A549 (cell line): ENCODE data around the gene ATP13A3.

Experiments
- CHD2 ChIP-seq: fragments of 150-350 bp; IDR thresholded peaks from 2 replicates; pipeline ENCODE4 v1.6.1; 2014; ENCODE audit warnings: low read length; ENCODE audit not compliant: partially characterized antibody
- EP300 ChIP-seq, 2 experiments: fragments of >200 bp; sonication (Bioruptor Twin); formaldehyde crosslinking; IDR thresholded peaks; 2 replicates in 1 of 2; 3 replicates in 1 of 2; pipeline ENCODE4 v1.6.1; 2016 to 2017
- FOSL2 ChIP-seq, 2 experiments: fragments of 450-650 bp in 1 of 2; fragments of >200 bp in 1 of 2; sonication (Bioruptor Twin) in 1 of 2; formaldehyde crosslinking; IDR thresholded peaks; 2 replicates each; pipeline versions ENCODE4 v1.5.0 to v1.6.1; 2016 to 2020; ENCODE audit warnings: mild to moderate bottlenecking in 1 of 2, moderate library complexity in 1 of 2
- JUNB ChIP-seq: fragments of >200 bp; sonication (Bioruptor Twin); formaldehyde crosslinking; IDR thresholded peaks from 2 replicates; pipeline ENCODE4 v1.6.1; 2016
- KDM1A ChIP-seq: fragments of 200-600 bp; sonication (generic); IDR thresholded peaks from 2 replicates; pipeline ENCODE4 v1.6.1; 2016; ENCODE audit warnings: low read depth, mild to moderate bottlenecking
- KDM5A ChIP-seq: fragments of 200-600 bp; sonication (generic); IDR thresholded peaks from 2 replicates; pipeline ENCODE4 v1.6.1; 2016; ENCODE audit warnings: antibody characterized with exemption, mild to moderate bottlenecking
- MAZ ChIP-seq: fragments of 150-350 bp; IDR thresholded peaks from 2 replicates; pipeline ENCODE4 v1.6.1; 2014; ENCODE audit warnings: antibody characterized with exemption, low read depth, low read length, borderline replicate concordance
- MYC ChIP-seq: IDR thresholded peaks from 2 replicates; pipeline ENCODE4 v1.6.1; 2012; ENCODE audit warnings: mild to moderate bottlenecking, inconsistent platforms, low read length, improper control_type of control experiment, borderline replicate concordance
- RCOR1 ChIP-seq: fragments of 150-350 bp; IDR thresholded peaks from 2 replicates; pipeline ENCODE4 v1.6.1; 2014; ENCODE audit warnings: antibody characterized with exemption, low read length, low read depth
- TF ChIP-seq, protein P1 (sequence below): IDR thresholded peaks from 2 replicates; pipeline ENCODE4 v1.6.1; 2012
- TF ChIP-seq, protein P2 (sequence below): fragments of >200 bp; sonication (Bioruptor Twin); formaldehyde crosslinking; IDR thresholded peaks from 3 replicates; pipeline ENCODE4 v1.5.1; 2016
- TF ChIP-seq, protein P3 (sequence below): fragments of 200-600 bp; sonication (generic); IDR thresholded peaks from 2 replicates; pipeline ENCODE4 v1.6.1; 2016; ENCODE audit warnings: antibody characterized with exemption, mild to moderate bottlenecking, moderate library complexity
- TF ChIP-seq, protein P4 (sequence below): fragments of >200 bp; sonication (Bioruptor Twin); formaldehyde crosslinking; IDR thresholded peaks from 2 replicates; pipeline ENCODE4 v1.6.1; 2016

DNA sequence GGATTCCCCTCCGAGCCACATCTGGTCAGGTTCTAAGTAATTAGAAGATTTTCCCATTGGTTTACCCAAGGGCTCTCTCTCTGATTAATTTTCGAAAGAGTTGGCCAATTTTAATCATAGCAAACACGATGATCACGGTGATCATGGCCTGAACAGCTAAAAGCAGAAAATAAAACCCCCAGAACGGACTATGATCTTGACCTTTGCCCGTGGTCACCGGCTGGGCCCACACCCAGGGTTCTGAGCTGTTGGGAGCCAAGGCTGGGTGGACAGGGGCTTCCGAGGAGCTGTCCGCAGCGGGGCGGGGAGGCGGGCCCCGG, 90.3 kb downstream of the ATP13A3 start:
- TF ChIP-seq, protein P1, sequence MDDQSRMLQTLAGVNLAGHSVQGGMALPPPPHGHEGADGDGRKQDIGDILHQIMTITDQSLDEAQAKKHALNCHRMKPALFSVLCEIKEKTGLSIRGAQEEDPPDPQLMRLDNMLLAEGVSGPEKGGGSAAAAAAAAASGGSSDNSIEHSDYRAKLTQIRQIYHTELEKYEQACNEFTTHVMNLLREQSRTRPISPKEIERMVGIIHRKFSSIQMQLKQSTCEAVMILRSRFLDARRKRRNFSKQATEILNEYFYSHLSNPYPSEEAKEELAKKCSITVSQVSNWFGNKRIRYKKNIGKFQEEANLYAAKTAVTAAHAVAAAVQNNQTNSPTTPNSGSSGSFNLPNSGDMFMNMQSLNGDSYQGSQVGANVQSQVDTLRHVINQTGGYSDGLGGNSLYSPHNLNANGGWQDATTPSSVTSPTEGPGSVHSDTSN: no peak
- TF ChIP-seq MYC: no peak
- TF ChIP-seq, protein P2, sequence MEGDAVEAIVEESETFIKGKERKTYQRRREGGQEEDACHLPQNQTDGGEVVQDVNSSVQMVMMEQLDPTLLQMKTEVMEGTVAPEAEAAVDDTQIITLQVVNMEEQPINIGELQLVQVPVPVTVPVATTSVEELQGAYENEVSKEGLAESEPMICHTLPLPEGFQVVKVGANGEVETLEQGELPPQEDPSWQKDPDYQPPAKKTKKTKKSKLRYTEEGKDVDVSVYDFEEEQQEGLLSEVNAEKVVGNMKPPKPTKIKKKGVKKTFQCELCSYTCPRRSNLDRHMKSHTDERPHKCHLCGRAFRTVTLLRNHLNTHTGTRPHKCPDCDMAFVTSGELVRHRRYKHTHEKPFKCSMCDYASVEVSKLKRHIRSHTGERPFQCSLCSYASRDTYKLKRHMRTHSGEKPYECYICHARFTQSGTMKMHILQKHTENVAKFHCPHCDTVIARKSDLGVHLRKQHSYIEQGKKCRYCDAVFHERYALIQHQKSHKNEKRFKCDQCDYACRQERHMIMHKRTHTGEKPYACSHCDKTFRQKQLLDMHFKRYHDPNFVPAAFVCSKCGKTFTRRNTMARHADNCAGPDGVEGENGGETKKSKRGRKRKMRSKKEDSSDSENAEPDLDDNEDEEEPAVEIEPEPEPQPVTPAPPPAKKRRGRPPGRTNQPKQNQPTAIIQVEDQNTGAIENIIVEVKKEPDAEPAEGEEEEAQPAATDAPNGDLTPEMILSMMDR: no peak
- TF ChIP-seq KDM5A: no peak
- TF ChIP-seq MAZ: no peak
- TF ChIP-seq, protein P3, sequence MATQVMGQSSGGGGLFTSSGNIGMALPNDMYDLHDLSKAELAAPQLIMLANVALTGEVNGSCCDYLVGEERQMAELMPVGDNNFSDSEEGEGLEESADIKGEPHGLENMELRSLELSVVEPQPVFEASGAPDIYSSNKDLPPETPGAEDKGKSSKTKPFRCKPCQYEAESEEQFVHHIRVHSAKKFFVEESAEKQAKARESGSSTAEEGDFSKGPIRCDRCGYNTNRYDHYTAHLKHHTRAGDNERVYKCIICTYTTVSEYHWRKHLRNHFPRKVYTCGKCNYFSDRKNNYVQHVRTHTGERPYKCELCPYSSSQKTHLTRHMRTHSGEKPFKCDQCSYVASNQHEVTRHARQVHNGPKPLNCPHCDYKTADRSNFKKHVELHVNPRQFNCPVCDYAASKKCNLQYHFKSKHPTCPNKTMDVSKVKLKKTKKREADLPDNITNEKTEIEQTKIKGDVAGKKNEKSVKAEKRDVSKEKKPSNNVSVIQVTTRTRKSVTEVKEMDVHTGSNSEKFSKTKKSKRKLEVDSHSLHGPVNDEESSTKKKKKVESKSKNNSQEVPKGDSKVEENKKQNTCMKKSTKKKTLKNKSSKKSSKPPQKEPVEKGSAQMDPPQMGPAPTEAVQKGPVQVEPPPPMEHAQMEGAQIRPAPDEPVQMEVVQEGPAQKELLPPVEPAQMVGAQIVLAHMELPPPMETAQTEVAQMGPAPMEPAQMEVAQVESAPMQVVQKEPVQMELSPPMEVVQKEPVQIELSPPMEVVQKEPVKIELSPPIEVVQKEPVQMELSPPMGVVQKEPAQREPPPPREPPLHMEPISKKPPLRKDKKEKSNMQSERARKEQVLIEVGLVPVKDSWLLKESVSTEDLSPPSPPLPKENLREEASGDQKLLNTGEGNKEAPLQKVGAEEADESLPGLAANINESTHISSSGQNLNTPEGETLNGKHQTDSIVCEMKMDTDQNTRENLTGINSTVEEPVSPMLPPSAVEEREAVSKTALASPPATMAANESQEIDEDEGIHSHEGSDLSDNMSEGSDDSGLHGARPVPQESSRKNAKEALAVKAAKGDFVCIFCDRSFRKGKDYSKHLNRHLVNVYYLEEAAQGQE: no peak
- no peak for TF ChIP-seq FOSL2 (IDR thresholded peaks at IDR 0.05)
- TF ChIP-seq FOSL2 (CRISPR knock-in tag; IDR thresholded peaks at IDR 0.05): no peak
- TF ChIP-seq KDM1A: no peak
- TF ChIP-seq, protein P4, sequence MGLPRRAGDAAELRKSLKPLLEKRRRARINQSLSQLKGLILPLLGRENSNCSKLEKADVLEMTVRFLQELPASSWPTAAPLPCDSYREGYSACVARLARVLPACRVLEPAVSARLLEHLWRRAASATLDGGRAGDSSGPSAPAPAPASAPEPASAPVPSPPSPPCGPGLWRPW: no peak
- TF ChIP-seq EP300 (IDR thresholded peaks at IDR 0.05): no peak
- TF ChIP-seq RCOR1: no peak
- TF ChIP-seq CHD2: no peak
- TF ChIP-seq JUNB: no peak
